ENCODE data around the gene EFHC2. TPM values are rescaled to one million over a fixed set of nuclear protein-coding genes. Genes with fewer than 3 reads are reported as not detected.
"Not testable (repeated sequence)": the region's sequence is repeated elsewhere in the genome, so short reads cannot be mapped to it uniquely, and the experiment has no call there.

EFHC2 gene
- total RNA-seq, 4 donors from 2014 or later, result 4.7 to 8.6 (median 5.9) TPM

GRCh38 chrX:44218465-44218864 is 125.0 kb downstream of the EFHC2 start:
- H3K4me3 ChIP-seq (replicated peaks in 1 of 3), result no peak overlapping the region
- no peaks in the 10 kb centered on the region for H3K27me3 ChIP-seq
- H3K36me3 ChIP-seq, result no peaks in the 10 kb centered on the region
- WGBS, 2 donors, result 91 to 97% methylated on average over 3 of the region's 3 CpGs
- intact Hi-C loops (cut with DNase I), result no loop called here
- H3K4me1 ChIP-seq, result peaks cover 0 to 3% of the 10 kb centered on the region in 2 donors
- no peak for TF ChIP-seq CTCF (IDR thresholded peaks at IDR 0.05)
- TF ChIP-seq POLR2A (IDR thresholded peaks at IDR 0.05), result no peak
- H3K27ac ChIP-seq, result no peak overlapping the region
- DNase-seq, result no peak
- H3K9me3 ChIP-seq, result no peaks in the 10 kb centered on the region

- Histone ChIP-seq H3K9me3 (no peaks in the 10 kb centered on the region), H3K36me3 (no peaks in the 10 kb centered on the region), H3K27me3 (no peaks in the 10 kb centered on the region), H3K4me1 (no peaks in the 10 kb centered on the region), H3K4me3 (replicated peaks in 1 of 3) (no peak overlapping the region), H3K27ac (no peak overlapping the region)
- DNase-seq, result no peak
- WGBS, 2 donors, result 87 to 100% methylated on average over 2 to 3 of the region's 3 CpGs
- TF ChIP-seq POLR2A (IDR thresholded peaks at IDR 0.05) (no peak), CTCF (IDR thresholded peaks at IDR 0.05) (no peak)
- intact Hi-C loops (cut with DNase I), result no loop called here
Observed at GRCh38 chrX:44216171-44216570, 127.3 kb downstream of the EFHC2 start.

- no peaks in the 10 kb centered on the region for H3K36me3 ChIP-seq
- no peak overlapping the region for H3K27ac ChIP-seq
- WGBS, 2 donors, result 80 to 100% methylated on average over 1 of the region's 1 CpG
- H3K27me3 ChIP-seq, result no peaks in the 10 kb centered on the region
- TF ChIP-seq CTCF (IDR thresholded peaks at IDR 0.05) (no peak), POLR2A (IDR thresholded peaks at IDR 0.05) (no peak)
- no peaks in the 10 kb centered on the region for H3K9me3 ChIP-seq
- DNase-seq, result no peak
- H3K4me1 ChIP-seq, result no peaks in the 10 kb centered on the region
- H3K4me3 ChIP-seq (replicated peaks in 1 of 3), result no peak overlapping the region
- intact Hi-C loops (cut with DNase I), result no loop called here
Observed at GRCh38 chrX:44203791-44204190, 139.7 kb downstream of the EFHC2 start.

- no peaks in the 10 kb centered on the region for H3K27me3 ChIP-seq
- H3K27ac ChIP-seq, result no peak overlapping the region
- DNase-seq, result no peak
- no peaks in the 10 kb centered on the region for H3K4me1 ChIP-seq
- no peak overlapping the region for H3K4me3 ChIP-seq (replicated peaks in 1 of 3)
- TF ChIP-seq CTCF (IDR thresholded peaks at IDR 0.05) (no peak), POLR2A (IDR thresholded peaks at IDR 0.05) (no peak)
- H3K9me3 ChIP-seq, result no peaks in the 10 kb centered on the region
- 83 to 93% methylated on average over 2 of the region's 2 CpGs for WGBS, 2 donors
- no peaks in the 10 kb centered on the region for H3K36me3 ChIP-seq
- intact Hi-C loops (cut with DNase I), result no loop called here
Observed at GRCh38 chrX:44202596-44202995, 140.9 kb downstream of the EFHC2 start.

GRCh38 chrX:44189116-44189515 is 154.4 kb downstream of the EFHC2 start:
- Histone ChIP-seq H3K4me3 (replicated peaks in 1 of 3) (no peak overlapping the region), H3K4me1 (no peaks in the 10 kb centered on the region), H3K27me3 (no peaks in the 10 kb centered on the region), H3K9me3 (no peaks in the 10 kb centered on the region), H3K36me3 (no peaks in the 10 kb centered on the region), H3K27ac (no peak overlapping the region)
- intact Hi-C loops (cut with DNase I), result no loop called here
- no peak for DNase-seq
- 97 to 98% methylated on average over 2 of the region's 2 CpGs for WGBS, 2 donors
- no peak for TF ChIP-seq CTCF (IDR thresholded peaks at IDR 0.05)

GRCh38 chrX:44187915-44188314 is 155.6 kb downstream of the EFHC2 start:
- H3K27ac ChIP-seq; H3K27me3 ChIP-seq; H3K36me3 ChIP-seq; H3K4me1 ChIP-seq; DNase-seq; intact Hi-C loops (cut with DNase I); H3K4me3 ChIP-seq (replicated peaks in 1 of 3); H3K9me3 ChIP-seq: not testable (repeated sequence)
- WGBS, 2 donors, result 87 to 88% methylated on average over 5 of the region's 5 CpGs

All from thyroid gland (tissue), 4 donors.